GM12864 (cell line): ENCODE data around the gene MYO16.
"Not testable (repeated sequence)": the region's sequence is repeated elsewhere in the genome, so short reads cannot be mapped to it uniquely, and the experiment has no call there.

Source experiments
- DNase-seq: peaks from one replicate; pipeline ENCODE4 v3.0.0-alpha.2; 2011; ENCODE audit warnings: low read depth
- H3K4me3 ChIP-seq: 2 replicates; pipeline ENCODE4 v1.5.1; 2011; ENCODE audit warnings: mild to moderate bottlenecking, low read depth, low read length, control low read depth
- TF ChIP-seq, protein P1 (sequence below): IDR thresholded peaks from 2 replicates; pipeline ENCODE4 v1.5.1; 2011; ENCODE audit warnings: low read depth, mild to moderate bottlenecking, moderate library complexity, low read length, control low read depth, inconsistent platforms; ENCODE audit errors: missing control alignments

Gene MYO16

DNA sequence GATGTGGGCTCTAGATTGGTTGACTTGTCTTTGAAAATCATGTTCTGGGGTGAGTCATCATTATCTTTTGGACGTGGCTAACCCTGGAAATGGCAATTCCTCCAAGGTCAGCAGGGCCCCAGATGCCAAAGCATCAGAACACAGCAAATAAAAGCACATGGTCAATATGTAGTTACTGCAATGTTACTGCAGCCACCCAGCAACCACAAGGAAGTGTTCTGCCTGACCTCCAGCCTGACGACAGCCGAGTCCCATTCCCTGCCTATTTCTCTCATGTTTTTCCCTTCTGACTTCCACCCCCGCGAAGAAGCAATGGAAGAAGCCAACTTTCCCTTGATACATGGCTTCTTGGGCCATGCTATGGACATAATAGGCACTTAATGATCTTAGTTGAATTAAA lies 579.1 kb downstream of the MYO16 start:
- TF ChIP-seq, protein P1, sequence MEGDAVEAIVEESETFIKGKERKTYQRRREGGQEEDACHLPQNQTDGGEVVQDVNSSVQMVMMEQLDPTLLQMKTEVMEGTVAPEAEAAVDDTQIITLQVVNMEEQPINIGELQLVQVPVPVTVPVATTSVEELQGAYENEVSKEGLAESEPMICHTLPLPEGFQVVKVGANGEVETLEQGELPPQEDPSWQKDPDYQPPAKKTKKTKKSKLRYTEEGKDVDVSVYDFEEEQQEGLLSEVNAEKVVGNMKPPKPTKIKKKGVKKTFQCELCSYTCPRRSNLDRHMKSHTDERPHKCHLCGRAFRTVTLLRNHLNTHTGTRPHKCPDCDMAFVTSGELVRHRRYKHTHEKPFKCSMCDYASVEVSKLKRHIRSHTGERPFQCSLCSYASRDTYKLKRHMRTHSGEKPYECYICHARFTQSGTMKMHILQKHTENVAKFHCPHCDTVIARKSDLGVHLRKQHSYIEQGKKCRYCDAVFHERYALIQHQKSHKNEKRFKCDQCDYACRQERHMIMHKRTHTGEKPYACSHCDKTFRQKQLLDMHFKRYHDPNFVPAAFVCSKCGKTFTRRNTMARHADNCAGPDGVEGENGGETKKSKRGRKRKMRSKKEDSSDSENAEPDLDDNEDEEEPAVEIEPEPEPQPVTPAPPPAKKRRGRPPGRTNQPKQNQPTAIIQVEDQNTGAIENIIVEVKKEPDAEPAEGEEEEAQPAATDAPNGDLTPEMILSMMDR = no peak
- H3K4me3 ChIP-seq = no peak overlapping the region
- DNase-seq = no peak

DNA sequence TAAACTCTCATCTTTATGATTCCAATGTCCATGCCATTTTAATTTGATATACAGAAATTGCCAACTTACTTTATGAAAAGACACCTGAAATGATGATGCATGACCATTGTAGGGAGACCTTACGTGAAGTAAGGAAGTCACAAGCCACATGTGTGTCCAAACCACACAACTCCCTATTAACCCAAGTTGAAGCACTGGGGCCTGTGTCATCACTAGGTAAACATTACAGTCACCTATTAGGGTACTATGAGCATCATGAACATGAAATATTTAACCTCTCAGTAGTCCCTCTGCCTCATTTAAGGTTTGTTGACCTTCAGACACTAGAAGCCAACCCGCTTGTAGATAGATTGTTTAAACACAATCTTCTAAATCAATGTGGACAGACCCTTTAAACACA lies 580.1 kb downstream of the MYO16 start:
- TF ChIP-seq, protein P1 = no peak
- no peak for DNase-seq
- no peak overlapping the region for H3K4me3 ChIP-seq

DNA sequence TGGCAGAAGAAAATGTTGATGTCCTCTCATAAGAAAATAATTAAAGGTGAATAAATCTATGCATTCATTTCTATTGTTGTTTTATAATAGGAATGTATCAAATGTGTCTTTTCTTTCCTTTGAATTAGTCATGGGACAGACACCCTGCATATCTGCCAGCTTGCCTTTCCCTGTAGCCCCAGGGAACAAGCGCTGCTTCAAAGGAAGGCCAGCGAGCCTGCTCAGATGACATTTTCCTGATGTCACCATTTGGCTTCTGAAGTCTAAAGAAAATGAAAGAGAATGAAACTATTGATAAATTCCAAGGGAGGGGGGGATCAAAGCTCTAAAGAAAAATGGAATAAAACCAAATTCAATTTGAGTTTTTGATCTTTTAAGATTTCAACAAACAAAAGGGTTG lies 582.2 kb downstream of the MYO16 start:
- no peak overlapping the region for H3K4me3 ChIP-seq
- DNase-seq = no peak
- TF ChIP-seq, protein P1 = no peak

DNA sequence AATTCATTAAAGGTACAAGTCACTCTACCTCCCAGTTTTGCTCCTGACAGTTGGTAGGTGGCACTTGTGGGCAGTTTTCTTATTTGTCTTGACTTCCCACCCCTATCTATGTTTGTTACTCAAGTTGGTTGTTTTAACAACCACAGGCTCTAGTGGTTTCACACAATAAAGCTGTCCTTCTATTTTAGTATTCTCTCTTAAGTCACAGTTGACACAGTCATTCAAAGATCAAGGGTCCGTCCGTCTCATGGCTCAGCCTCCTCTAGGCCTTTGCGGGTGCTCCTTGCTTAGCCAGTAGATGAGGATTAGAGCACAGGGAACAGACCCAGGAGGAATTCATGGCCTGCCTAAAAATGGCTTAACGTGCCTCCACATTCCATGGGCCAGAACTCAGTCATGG lies 583.2 kb downstream of the MYO16 start:
- no peak for DNase-seq
- no peak overlapping the region for H3K4me3 ChIP-seq
- TF ChIP-seq, protein P1 = no peak

DNA sequence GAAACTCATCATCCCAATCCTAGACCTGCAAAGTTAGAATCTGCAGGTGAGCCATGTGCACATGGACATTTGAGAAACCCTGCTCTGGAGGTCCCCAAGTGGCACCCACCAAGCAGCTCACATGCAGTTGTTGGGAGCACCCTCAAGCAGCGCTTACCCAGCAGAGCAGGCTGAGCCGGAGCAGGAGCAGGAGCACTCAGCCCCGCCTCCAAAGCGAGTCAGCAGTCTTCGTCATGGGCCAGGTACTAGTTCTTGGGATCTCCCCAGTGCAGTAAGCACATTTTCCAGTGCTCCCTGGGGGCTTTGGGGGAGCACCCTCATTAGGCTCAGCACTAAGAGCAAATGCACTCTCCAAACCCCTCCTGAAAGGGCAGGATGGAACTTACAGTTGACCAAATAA lies 584.3 kb downstream of the MYO16 start:
- no peak overlapping the region for H3K4me3 ChIP-seq
- TF ChIP-seq, protein P1 = no peak
- no peak for DNase-seq

DNA sequence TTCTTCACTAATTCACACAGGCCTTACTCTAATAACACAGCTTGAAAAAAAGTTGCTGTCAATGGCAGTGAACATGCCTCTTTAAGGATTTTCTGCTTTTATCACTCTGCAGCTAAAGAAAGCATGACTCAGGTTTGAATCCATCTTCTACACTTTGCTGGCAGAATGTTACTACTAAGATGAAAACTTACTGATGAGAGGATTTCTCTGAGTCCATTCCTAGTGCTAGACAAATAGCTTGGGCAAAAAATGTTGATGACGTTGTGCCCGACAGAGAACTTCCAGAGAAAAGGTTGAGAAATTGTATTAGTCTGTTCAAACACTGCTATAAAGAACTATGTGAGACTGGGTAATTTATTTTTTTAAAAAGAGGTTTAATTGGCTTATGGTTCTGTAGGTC lies 585.0 kb downstream of the MYO16 start:
- no peak for DNase-seq
- no peak overlapping the region for H3K4me3 ChIP-seq
- TF ChIP-seq, protein P1 = no peak

DNA sequence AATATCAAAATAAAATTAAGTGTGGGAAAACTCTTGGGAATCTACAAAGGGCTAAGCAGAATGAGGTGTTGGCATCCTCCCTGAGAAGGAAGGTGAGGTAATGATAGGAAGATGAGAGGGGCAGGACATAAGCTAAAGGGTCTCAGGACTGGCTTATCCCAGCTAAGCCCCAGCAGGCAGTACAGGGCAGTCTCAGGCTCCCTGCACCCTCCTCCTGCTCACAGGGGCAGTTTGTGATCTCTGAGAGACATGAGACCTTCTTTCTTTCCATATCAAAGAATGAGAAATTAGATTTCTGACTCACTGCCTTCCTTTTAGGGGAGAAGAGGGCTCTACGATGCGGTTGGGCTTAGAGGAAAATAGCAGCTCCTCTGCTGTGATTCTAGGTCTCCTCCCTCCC lies 586.0 kb downstream of the MYO16 start:
- no peak for DNase-seq
- TF ChIP-seq, protein P1 = no peak
- no peak overlapping the region for H3K4me3 ChIP-seq

DNA sequence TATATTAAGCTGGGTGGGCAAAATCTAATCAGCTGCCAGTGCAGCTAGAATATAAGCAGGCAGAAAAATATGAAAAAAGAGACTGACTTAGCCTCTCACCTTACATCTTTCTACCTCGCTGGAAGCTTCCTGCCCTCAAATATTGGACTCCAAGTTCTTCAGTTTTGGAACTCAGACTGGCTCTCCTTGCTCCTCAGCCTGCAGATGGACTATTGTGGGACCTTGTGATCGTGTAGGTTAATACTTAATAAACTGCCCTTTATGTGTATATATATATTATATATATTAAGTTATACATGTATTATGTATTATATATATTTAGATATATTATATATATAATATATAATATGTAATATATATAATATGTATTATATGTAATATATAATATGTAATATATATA lies 588.1 kb downstream of the MYO16 start:
- H3K4me3 ChIP-seq, DNase-seq: not testable (repeated sequence)
